Measurements from ENCODE around the gene PPP6R2. TPM values are rescaled to one million over a fixed set of nuclear protein-coding genes. Genes with fewer than 3 reads are reported as not detected.

Gene PPP6R2
- total and polyA plus RNA-seq, 5 experiments from 2014 or later: 13.3 to 104 (median 29.1) TPM

- ATAC-seq (no peak), DNase-seq (no peak)
- Mint-ChIP-seq H3K4me1 (peaks cover 0 to 12% (median 5%) of the 10 kb centered on the region in 4 donors), H3K36me3 (no peaks in the 10 kb centered on the region), H3K27me3 (no peaks in the 10 kb centered on the region), H3K9me3 (no peaks in the 10 kb centered on the region), H3K4me3 (no peak overlapping the region), H3K27ac (no peak overlapping the region)
- POLR2A ChIA-PET: no interaction called here
Measured at GRCh38 chr22:50338860-50339462, 4.2 kb upstream of the PPP6R2 start.

- H3K9me3 Mint-ChIP-seq: no peaks in the 10 kb centered on the region
Measured at GRCh38 chr22:50339945-50340879, 2.9 kb upstream of the PPP6R2 start.

GRCh38 chr22:50341977-50342650 is 1.0 kb upstream of the PPP6R2 start:
- H3K4me1 Mint-ChIP-seq: peaks cover 0 to 12% (median 5%) of the 10 kb centered on the region in 4 donors
- H3K36me3 Mint-ChIP-seq: peaks cover 0 to 4% (median 0%) of the 10 kb centered on the region in 3 donors
- DNase-seq (peak; percentile 72 to 93 (median 87)), ATAC-seq (peak; percentile 61 to 63)
- no peaks in the 10 kb centered on the region for H3K9me3 Mint-ChIP-seq
- no peaks in the 10 kb centered on the region for H3K27me3 Mint-ChIP-seq
- POLR2A ChIA-PET: interaction anchor here (0.6 to 2.5 kb wide), 15 partner anchors 9 to 279 kb away, joined by 3 to 13 read pairs (median 3); partner anchors contain the start of genes HDAC10, SCO2, TUBGCP6 and TYMP
- peak overlapping the region; percentile 72 to 92 (median 88) for H3K4me3 Mint-ChIP-seq
- peak overlapping the region; percentile 74 to 96 (median 94) for H3K27ac Mint-ChIP-seq

More at GRCh38 chr22:50339945-50340879, 2.9 kb upstream of the PPP6R2 start:
- Mint-ChIP-seq H3K27me3 (no peaks in the 10 kb centered on the region), H3K27ac (no peak overlapping the region), H3K4me1 (peaks cover 0 to 12% (median 5%) of the 10 kb centered on the region in 4 donors), H3K4me3 (no peak overlapping the region), H3K36me3 (no peaks in the 10 kb centered on the region)
- ATAC-seq (no peak), DNase-seq (no peak)
- POLR2A ChIA-PET: interaction anchor here (2.2 to 2.5 kb wide), 2 partner anchors 89 to 96 kb away, joined by 12 to 13 read pairs; partner anchors contain the start of genes HDAC10 and TUBGCP6

GRCh38 chr22:50343541-50343935 is 411 bp downstream of the PPP6R2 start:
- H3K4me3 Mint-ChIP-seq: peak overlapping the region in 7 of 10 donors; percentile 34 to 87 (median 69)
- no peaks in the 10 kb centered on the region for H3K27me3 Mint-ChIP-seq
- peaks cover 0 to 4% (median 0%) of the 10 kb centered on the region in 3 donors for H3K36me3 Mint-ChIP-seq
- DNase-seq (peak in 1 of 10 donors; percentile 26), ATAC-seq (peak in 1 of 2 donors; percentile 24)
- H3K27ac Mint-ChIP-seq: peak overlapping the region in 4 of 10 donors; percentile 62 to 83 (median 70)
- H3K9me3 Mint-ChIP-seq: no peaks in the 10 kb centered on the region
- peaks cover 0 to 12% (median 5%) of the 10 kb centered on the region in 4 donors for H3K4me1 Mint-ChIP-seq
- POLR2A ChIA-PET: interaction anchor here (0.6 to 1.0 kb wide), 3 partner anchors 179 to 204 kb away, joined by 3 read pairs; no protein-coding TSS in a partner anchor

GRCh38 chr22:50346470-50346869 is 3.3 kb downstream of the PPP6R2 start:
- DNase-seq (no peak), ATAC-seq (no peak)
- Mint-ChIP-seq H3K27me3 (no peaks in the 10 kb centered on the region), H3K9me3 (no peaks in the 10 kb centered on the region), H3K36me3 (peaks cover 0 to 14% (median 2%) of the 10 kb centered on the region in 3 donors), H3K4me1 (peaks cover 0 to 7% (median 4%) of the 10 kb centered on the region in 4 donors), H3K4me3 (peak overlapping the region in 1 of 10 donors; percentile 65), H3K27ac (no peak overlapping the region)
- POLR2A ChIA-PET: interaction anchor here (0.6 kb wide), 1 partner anchor 102 kb away, joined by 4 read pairs; the partner anchor contains the start of gene TUBGCP6

GRCh38 chr22:50347157-50347556 is 4.0 kb downstream of the PPP6R2 start:
- Mint-ChIP-seq H3K4me3 (no peak overlapping the region), H3K9me3 (no peaks in the 10 kb centered on the region), H3K27me3 (no peaks in the 10 kb centered on the region), H3K27ac (no peak overlapping the region), H3K36me3 (peaks cover 0 to 21% (median 2%) of the 10 kb centered on the region in 3 donors), H3K4me1 (peaks cover 0 to 5% (median 2%) of the 10 kb centered on the region in 4 donors)
- POLR2A ChIA-PET: no interaction called here
- DNase-seq (no peak), ATAC-seq (no peak)

- POLR2A ChIA-PET: no interaction called here
- no peak for ATAC-seq
- no peak for DNase-seq
- no peaks in the 10 kb centered on the region for H3K27me3 Mint-ChIP-seq
- peaks cover 0 to 3% (median 0%) of the 10 kb centered on the region in 4 donors for H3K4me1 Mint-ChIP-seq
- no peaks in the 10 kb centered on the region for H3K9me3 Mint-ChIP-seq
- H3K27ac Mint-ChIP-seq: no peak overlapping the region
- H3K4me3 Mint-ChIP-seq: no peak overlapping the region
- peaks cover 0 to 30% (median 2%) of the 10 kb centered on the region in 3 donors for H3K36me3 Mint-ChIP-seq
Measured at GRCh38 chr22:50348058-50348457, 4.9 kb downstream of the PPP6R2 start.

GRCh38 chr22:50356186-50356585 is 13.1 kb downstream of the PPP6R2 start:
- ATAC-seq (no peak), DNase-seq (no peak)
- Mint-ChIP-seq H3K27me3 (no peaks in the 10 kb centered on the region), H3K36me3 (peaks cover 4 to 64% (median 16%) of the 10 kb centered on the region in 3 donors), H3K9me3 (no peaks in the 10 kb centered on the region), H3K4me1 (peaks cover 12 to 31% (median 29%) of the 10 kb centered on the region in 4 donors), H3K27ac (peak overlapping the region in 5 of 10 donors; percentile 4 to 63 (median 23)), H3K4me3 (no peak overlapping the region)
- POLR2A ChIA-PET: interaction anchor here (0.7 kb wide), 1 partner anchor 121 kb away, joined by 3 read pairs; no protein-coding TSS in a partner anchor

GRCh38 chr22:50357222-50357621 is 14.1 kb downstream of the PPP6R2 start:
- Mint-ChIP-seq H3K9me3 (no peaks in the 10 kb centered on the region), H3K36me3 (peaks cover 4 to 57% (median 16%) of the 10 kb centered on the region in 3 donors), H3K4me1 (peaks cover 21 to 42% (median 39%) of the 10 kb centered on the region in 4 donors), H3K27ac (peak overlapping the region in 6 of 10 donors; percentile 23 to 83 (median 74)), H3K27me3 (no peaks in the 10 kb centered on the region), H3K4me3 (peak overlapping the region in 3 of 10 donors; percentile 3 to 40 (median 34))
- POLR2A ChIA-PET: no interaction called here
- no peak for ATAC-seq
- no peak for DNase-seq

GRCh38 chr22:50357756-50358155 is 14.6 kb downstream of the PPP6R2 start:
- DNase-seq (no peak), ATAC-seq (no peak)
- POLR2A ChIA-PET: interaction anchor here (0.7 kb wide), 1 partner anchor 168 kb away, joined by 4 read pairs; no protein-coding TSS in a partner anchor
- no peaks in the 10 kb centered on the region for H3K9me3 Mint-ChIP-seq
- H3K4me3 Mint-ChIP-seq: peak overlapping the region in 1 of 10 donors; percentile 3
- H3K4me1 Mint-ChIP-seq: peaks cover 26 to 47% (median 45%) of the 10 kb centered on the region in 4 donors
- no peaks in the 10 kb centered on the region for H3K27me3 Mint-ChIP-seq
- peak overlapping the region in 2 of 10 donors; percentile 23 to 77 for H3K27ac Mint-ChIP-seq
- H3K36me3 Mint-ChIP-seq: peaks cover 4 to 53% (median 16%) of the 10 kb centered on the region in 3 donors

- ATAC-seq: no peak
- Mint-ChIP-seq H3K9me3 (no peaks in the 10 kb centered on the region), H3K27ac (peak overlapping the region in 7 of 10 donors; percentile 22 to 95 (median 79)), H3K4me3 (peak overlapping the region in 6 of 10 donors; percentile 16 to 69 (median 55)), H3K36me3 (peaks cover 4 to 50% (median 16%) of the 10 kb centered on the region in 3 donors), H3K4me1 (peaks cover 34 to 59% (median 53%) of the 10 kb centered on the region in 4 donors), H3K27me3 (no peaks in the 10 kb centered on the region)
- POLR2A ChIA-PET: no interaction called here
- DNase-seq: no peak
Measured at GRCh38 chr22:50360578-50360977, 17.5 kb downstream of the PPP6R2 start.

Data from naive thymus-derived CD8-positive, alpha-beta T cell (primary cell).